SK-N-SH treated with all-trans-retinoic acid at 6 μM for 48 hours (cell line): ENCODE data around the gene NECAB3.
"Not testable (repeated sequence)": the region's sequence is repeated elsewhere in the genome, so short reads cannot be mapped to it uniquely, and the experiment has no call there.

Experiments used
- ISL1 ChIP-seq: fragments of 250-450 bp; sonication (Bioruptor Pico); IDR thresholded peaks from 2 replicates; pipeline ENCODE4 v2.1.2; 2022; ENCODE audit warnings: mild to moderate bottlenecking, moderate library complexity
- OSR1 ChIP-seq: fragments of 250-450 bp; sonication (Bioruptor Pico); IDR thresholded peaks from 2 replicates; pipeline ENCODE4 v1.8.0; 2022; ENCODE audit warnings: moderate library complexity, mild to moderate bottlenecking, inconsistent platforms
- SNAI2 ChIP-seq: fragments of 250-450 bp; sonication (Bioruptor Pico); IDR thresholded peaks from 2 replicates; pipeline ENCODE4 v1.5.0; 2020; ENCODE audit warnings: mild to moderate bottlenecking, moderate library complexity
- ZFP3 ChIP-seq: fragments of 250-450 bp; sonication (Bioruptor Pico); IDR thresholded peaks from 2 replicates; pipeline ENCODE4 v1.5.0; 2020; ENCODE audit warnings: mild to moderate bottlenecking, moderate library complexity
- ZNF565 ChIP-seq: fragments of 450-650 bp; formaldehyde crosslinking; conservative IDR thresholded peaks from 2 replicates; pipeline ENCODE4 v1.5.0; 2020; ENCODE audit warnings: low read depth, mild to moderate bottlenecking, moderate library complexity
- ZNF8 ChIP-seq: fragments of 450-650 bp; formaldehyde crosslinking; IDR thresholded peaks from 2 replicates; pipeline ENCODE4 v1.5.0; 2020; ENCODE audit warnings: mild to moderate bottlenecking, moderate library complexity
- TF ChIP-seq, protein P1 (sequence below): fragments of 250-450 bp; sonication (Bioruptor Pico); IDR thresholded peaks from 2 replicates; pipeline ENCODE4 v1.8.0; 2020; ENCODE audit warnings: mild to moderate bottlenecking, moderate library complexity, borderline replicate concordance
- TF ChIP-seq, protein P2 (sequence below): fragments of 250-450 bp; sonication (Bioruptor Pico); IDR thresholded peaks from 2 replicates; pipeline ENCODE4 v1.5.1; 2021; ENCODE audit warnings: mild to moderate bottlenecking, moderate library complexity

DNA sequence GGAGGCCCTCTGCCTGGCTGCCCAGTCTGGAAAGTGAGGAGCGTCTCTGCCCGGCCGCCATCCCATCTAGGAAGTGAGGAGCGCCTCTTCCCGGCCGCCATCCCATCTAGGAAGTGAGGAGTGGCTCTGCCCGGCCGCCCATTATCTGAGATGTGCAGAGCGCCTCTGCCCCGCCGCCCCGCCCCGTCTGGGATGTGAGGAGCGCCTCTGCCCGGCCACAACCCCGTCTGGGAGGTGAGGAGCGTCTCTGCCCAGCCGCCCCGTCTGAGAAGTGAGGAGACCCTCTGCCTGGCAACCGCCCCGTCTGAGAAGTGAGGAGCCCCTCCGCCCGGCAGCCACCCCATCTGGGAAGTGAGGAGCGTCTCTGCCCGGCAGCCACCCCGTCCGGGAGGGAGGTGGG lies 24.7 kb upstream of the NECAB3 start:
- TF ChIP-seq ZNF565 (CRISPR knock-in tag); ISL1 (CRISPR knock-in tag); SNAI2; ZNF8 (CRISPR knock-in tag); ZFP3; OSR1 (CRISPR knock-in tag): not testable (repeated sequence)
- TF ChIP-seq, protein P1, sequence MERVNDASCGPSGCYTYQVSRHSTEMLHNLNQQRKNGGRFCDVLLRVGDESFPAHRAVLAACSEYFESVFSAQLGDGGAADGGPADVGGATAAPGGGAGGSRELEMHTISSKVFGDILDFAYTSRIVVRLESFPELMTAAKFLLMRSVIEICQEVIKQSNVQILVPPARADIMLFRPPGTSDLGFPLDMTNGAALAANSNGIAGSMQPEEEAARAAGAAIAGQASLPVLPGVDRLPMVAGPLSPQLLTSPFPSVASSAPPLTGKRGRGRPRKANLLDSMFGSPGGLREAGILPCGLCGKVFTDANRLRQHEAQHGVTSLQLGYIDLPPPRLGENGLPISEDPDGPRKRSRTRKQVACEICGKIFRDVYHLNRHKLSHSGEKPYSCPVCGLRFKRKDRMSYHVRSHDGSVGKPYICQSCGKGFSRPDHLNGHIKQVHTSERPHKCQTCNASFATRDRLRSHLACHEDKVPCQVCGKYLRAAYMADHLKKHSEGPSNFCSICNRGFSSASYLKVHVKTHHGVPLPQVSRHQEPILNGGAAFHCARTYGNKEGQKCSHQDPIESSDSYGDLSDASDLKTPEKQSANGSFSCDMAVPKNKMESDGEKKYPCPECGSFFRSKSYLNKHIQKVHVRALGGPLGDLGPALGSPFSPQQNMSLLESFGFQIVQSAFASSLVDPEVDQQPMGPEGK (CRISPR knock-in tag) = not testable (repeated sequence)
- TF ChIP-seq, protein P2, sequence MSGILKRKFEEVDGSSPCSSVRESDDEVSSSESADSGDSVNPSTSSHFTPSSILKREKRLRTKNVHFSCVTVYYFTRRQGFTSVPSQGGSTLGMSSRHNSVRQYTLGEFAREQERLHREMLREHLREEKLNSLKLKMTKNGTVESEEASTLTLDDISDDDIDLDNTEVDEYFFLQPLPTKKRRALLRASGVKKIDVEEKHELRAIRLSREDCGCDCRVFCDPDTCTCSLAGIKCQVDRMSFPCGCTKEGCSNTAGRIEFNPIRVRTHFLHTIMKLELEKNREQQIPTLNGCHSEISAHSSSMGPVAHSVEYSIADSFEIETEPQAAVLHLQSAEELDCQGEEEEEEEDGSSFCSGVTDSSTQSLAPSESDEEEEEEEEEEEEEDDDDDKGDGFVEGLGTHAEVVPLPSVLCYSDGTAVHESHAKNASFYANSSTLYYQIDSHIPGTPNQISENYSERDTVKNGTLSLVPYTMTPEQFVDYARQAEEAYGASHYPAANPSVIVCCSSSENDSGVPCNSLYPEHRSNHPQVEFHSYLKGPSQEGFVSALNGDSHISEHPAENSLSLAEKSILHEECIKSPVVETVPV (CRISPR knock-in tag) = not testable (repeated sequence)
